ENCODE data around the gene KHDC4. TPM values are rescaled to one million over a fixed set of nuclear protein-coding genes. Genes with fewer than 3 reads are reported as not detected.

KHDC4 gene
- total and polyA plus RNA-seq, 2 experiments from 2014 or later: 47.1 to 57.7 TPM

DNA sequence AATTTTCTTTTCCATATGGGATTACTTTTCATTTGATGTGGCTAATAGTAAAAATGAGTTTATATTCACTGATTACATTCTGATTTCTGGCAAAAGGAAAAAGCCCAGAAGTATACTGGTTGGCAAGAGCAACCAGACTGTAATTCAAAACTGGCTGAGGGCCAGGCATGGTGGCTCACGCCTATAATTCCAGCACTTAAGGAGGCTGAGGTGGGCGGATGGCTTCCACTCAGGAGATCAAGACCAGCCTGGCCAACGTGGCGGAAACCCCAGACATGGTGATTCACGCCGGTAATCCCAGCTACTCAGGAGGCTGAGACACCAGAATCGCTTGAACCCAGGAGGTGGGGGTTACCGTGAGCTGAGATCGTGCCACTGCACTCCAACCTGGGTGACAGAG, 60.4 kb downstream of the KHDC4 start (continued):
- TF ChIP-seq, protein P1, sequence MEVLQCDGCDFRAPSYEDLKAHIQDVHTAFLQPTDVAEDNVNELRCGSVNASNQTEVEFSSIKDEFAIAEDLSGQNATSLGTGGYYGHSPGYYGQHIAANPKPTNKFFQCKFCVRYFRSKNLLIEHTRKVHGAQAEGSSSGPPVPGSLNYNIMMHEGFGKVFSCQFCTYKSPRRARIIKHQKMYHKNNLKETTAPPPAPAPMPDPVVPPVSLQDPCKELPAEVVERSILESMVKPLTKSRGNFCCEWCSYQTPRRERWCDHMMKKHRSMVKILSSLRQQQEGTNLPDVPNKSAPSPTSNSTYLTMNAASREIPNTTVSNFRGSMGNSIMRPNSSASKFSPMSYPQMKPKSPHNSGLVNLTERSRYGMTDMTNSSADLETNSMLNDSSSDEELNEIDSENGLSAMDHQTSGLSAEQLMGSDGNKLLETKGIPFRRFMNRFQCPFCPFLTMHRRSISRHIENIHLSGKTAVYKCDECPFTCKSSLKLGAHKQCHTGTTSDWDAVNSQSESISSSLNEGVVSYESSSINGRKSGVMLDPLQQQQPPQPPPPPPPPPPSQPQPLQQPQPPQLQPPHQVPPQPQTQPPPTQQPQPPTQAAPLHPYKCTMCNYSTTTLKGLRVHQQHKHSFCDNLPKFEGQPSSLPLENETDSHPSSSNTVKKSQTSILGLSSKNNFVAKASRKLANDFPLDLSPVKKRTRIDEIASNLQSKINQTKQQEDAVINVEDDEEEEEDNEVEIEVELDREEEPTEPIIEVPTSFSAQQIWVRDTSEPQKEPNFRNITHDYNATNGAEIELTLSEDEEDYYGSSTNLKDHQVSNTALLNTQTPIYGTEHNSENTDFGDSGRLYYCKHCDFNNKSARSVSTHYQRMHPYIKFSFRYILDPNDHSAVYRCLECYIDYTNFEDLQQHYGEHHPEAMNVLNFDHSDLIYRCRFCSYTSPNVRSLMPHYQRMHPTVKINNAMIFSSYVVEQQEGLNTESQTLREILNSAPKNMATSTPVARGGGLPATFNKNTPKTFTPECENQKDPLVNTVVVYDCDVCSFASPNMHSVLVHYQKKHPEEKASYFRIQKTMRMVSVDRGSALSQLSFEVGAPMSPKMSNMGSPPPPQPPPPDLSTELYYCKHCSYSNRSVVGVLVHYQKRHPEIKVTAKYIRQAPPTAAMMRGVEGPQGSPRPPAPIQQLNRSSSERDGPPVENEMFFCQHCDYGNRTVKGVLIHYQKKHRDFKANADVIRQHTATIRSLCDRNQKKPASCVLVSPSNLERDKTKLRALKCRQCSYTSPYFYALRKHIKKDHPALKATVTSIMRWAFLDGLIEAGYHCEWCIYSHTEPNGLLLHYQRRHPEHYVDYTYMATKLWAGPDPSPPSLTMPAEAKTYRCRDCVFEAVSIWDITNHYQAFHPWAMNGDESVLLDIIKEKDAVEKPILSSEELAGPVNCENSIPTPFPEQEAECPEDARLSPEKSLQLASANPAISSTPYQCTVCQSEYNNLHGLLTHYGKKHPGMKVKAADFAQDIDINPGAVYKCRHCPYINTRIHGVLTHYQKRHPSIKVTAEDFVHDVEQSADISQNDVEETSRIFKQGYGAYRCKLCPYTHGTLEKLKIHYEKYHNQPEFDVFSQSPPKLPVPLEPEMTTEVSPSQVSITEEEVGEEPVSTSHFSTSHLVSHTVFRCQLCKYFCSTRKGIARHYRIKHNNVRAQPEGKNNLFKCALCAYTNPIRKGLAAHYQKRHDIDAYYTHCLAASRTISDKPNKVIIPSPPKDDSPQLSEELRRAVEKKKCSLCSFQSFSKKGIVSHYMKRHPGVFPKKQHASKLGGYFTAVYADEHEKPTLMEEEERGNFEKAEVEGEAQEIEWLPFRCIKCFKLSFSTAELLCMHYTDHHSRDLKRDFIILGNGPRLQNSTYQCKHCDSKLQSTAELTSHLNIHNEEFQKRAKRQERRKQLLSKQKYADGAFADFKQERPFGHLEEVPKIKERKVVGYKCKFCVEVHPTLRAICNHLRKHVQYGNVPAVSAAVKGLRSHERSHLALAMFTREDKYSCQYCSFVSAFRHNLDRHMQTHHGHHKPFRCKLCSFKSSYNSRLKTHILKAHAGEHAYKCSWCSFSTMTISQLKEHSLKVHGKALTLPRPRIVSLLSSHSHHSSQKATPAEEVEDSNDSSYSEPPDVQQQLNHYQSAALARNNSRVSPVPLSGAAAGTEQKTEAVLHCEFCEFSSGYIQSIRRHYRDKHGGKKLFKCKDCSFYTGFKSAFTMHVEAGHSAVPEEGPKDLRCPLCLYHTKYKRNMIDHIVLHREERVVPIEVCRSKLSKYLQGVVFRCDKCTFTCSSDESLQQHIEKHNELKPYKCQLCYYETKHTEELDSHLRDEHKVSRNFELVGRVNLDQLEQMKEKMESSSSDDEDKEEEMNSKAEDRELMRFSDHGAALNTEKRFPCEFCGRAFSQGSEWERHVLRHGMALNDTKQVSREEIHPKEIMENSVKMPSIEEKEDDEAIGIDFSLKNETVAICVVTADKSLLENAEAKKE (CRISPR knock-in tag; IDR thresholded peaks at IDR 0.05): no peak
- TF ChIP-seq ZNF114 (CRISPR knock-in tag; IDR thresholded peaks at IDR 0.05) (no peak), STAT1 (IDR thresholded peaks at IDR 0.05; ENCODE audit: unreplicated experiment) (no peak), NANOG (IDR thresholded peaks at IDR 0.05; ENCODE audit: borderline replicate concordance) (no peak), EZH2phosphoT487 (IDR thresholded peaks at IDR 0.05; ENCODE audit: unreplicated experiment) (no peak)

- ATAC-seq (no peak), DNase-seq (ENCODE audit: low spot score) (no peak)
- H3K9me3 Mint-ChIP-seq: no peaks in the 10 kb centered on the region; the same call in 2 of the 3 replicates
- H3K27me3 Mint-ChIP-seq (ENCODE audit: insufficient read depth, low read depth, poor library complexity): peaks cover 4% of the 10 kb centered on the region
- Histone ChIP-seq H3K27ac (ENCODE audit: low read depth) (0 out of 2 replicates have a peak overlapping the region, but pooled peaks have one; percentile 14), H3K27me3 (ENCODE audit: insufficient read depth) (no peaks in the 10 kb centered on the region), H4K20me1 (replicated peaks; ENCODE audit: insufficient read depth) (no peaks in the 10 kb centered on the region; the same call in 1 of the 2 replicates), H3F3A (replicated peaks; ENCODE audit: low read depth) (no peaks in the 10 kb centered on the region), H2AFZ (no peak overlapping the region), H3K4me2 (no peak overlapping the region), H3K9me2 (ENCODE audit: insufficient read depth) (0 out of 2 replicates have a peak, but pooled peaks cover 4% of the 10 kb centered on the region), H3K4me3 (no peak overlapping the region), H3K36me3 (ENCODE audit: insufficient read depth) (no peaks in the 10 kb centered on the region), H3K4me1 (ENCODE audit: insufficient read depth) (no peaks in the 10 kb centered on the region), H3K79me2 (replicated peaks; ENCODE audit: insufficient read depth) (no peaks in the 10 kb centered on the region)
- TF ChIP-seq, protein P2, sequence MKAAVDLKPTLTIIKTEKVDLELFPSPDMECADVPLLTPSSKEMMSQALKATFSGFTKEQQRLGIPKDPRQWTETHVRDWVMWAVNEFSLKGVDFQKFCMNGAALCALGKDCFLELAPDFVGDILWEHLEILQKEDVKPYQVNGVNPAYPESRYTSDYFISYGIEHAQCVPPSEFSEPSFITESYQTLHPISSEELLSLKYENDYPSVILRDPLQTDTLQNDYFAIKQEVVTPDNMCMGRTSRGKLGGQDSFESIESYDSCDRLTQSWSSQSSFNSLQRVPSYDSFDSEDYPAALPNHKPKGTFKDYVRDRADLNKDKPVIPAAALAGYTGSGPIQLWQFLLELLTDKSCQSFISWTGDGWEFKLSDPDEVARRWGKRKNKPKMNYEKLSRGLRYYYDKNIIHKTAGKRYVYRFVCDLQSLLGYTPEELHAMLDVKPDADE (IDR thresholded peaks at IDR 0.05): no peak
- TF ChIP-seq JUNB (IDR thresholded peaks at IDR 0.05; ENCODE audit: unreplicated experiment): no peak
- TF ChIP-seq CTCF (conservative IDR thresholded peaks at IDR 0.05; ENCODE audit: low read depth in 2 of 2): no peak
- no peak for TF ChIP-seq CREB1 (CRISPR knock-in tag; IDR thresholded peaks at IDR 0.05; ENCODE audit: low read depth)
- TF ChIP-seq NANOG (IDR thresholded peaks at IDR 0.05; ENCODE audit: borderline replicate concordance): no peak
- no peaks in the 10 kb centered on the region; the same call in 2 of the 3 replicates for H3K36me3 Mint-ChIP-seq (ENCODE audit: low read depth)
- H3K27ac Mint-ChIP-seq: no peak overlapping the region
- H3K4me3 Mint-ChIP-seq: no peak overlapping the region
- no peaks in the 10 kb centered on the region for H3K4me1 Mint-ChIP-seq
Observed at GRCh38 chr1:155872527-155872926, 61.7 kb downstream of the KHDC4 start.

Data from GM23338 (cell line).